IMR-90 (cell line): ENCODE results near the gene STMN1. TPM values are rescaled to one million over a fixed set of nuclear protein-coding genes. Genes with fewer than 3 reads are reported as not detected.

ENCODE experiments used
- ATAC-seq: fragments of 200-7000 bp; cut with Tn5 transposase; 2 replicates; pipeline ENCODE4 v1.9.1; 2020; ENCODE audit warnings: low read depth, mild to moderate bottlenecking, moderate library complexity
- BruUV-seq: library from RNA; stranded (reverse); fragments of 400-500 nt; replicated peaks from 2 replicates; lab custom pipeline; 2021; lab: Mats Ljungman, UMichigan
- CTCF ChIA-PET: fragments of 300-600 bp; formaldehyde crosslinking; extraction: SDS; loops from one replicate; lab custom pipeline; 2021; ENCODE audit warnings: antibody characterized with exemption; lab: Yijun Ruan, JAX
- POLR2A ChIA-PET: fragments of 300-600 bp; sonication (Branson Sonifier 250); formaldehyde crosslinking; loops from one replicate; lab custom pipeline; 2022; ENCODE audit warnings: antibody characterized with exemption; ENCODE audit not compliant: unreplicated experiment; lab: Charles Lee
- DNase-seq: peaks from one replicate; pipeline ENCODE4 v3.0.0; 2013
- H2AFZ ChIP-seq: replicated peaks from 2 replicates; pipeline ENCODE3; 2013; ENCODE audit warnings: low read length, mild to moderate bottlenecking; ENCODE audit not compliant: poor library complexity
- H2AK5ac ChIP-seq: 2 replicates; pipeline ENCODE4 v1.6.1; 2013; ENCODE audit warnings: low read depth, low read length, inconsistent platforms
- H2AK9ac ChIP-seq: replicated peaks from 2 replicates; pipeline ENCODE3; 2013; ENCODE audit warnings: mild to moderate bottlenecking, low read depth, low read length, moderate library complexity; ENCODE audit not compliant: poor library complexity
- H2BK120ac ChIP-seq: 2 replicates; pipeline ENCODE4 v1.6.1; 2013; ENCODE audit warnings: low read depth, low read length, inconsistent platforms
- H2BK15ac ChIP-seq: 3 replicates; pipeline ENCODE4 v1.6.1; 2013; ENCODE audit warnings: low read depth, low read length, inconsistent platforms
- H2BK20ac ChIP-seq: 2 replicates; pipeline ENCODE4 v1.6.1; 2013; ENCODE audit warnings: low read depth, mild to moderate bottlenecking, inconsistent platforms, low read length, moderate library complexity
- H2BK5ac ChIP-seq: 2 replicates; pipeline ENCODE4 v1.6.1; 2013; ENCODE audit warnings: mild to moderate bottlenecking, low read depth, low read length, inconsistent platforms; ENCODE audit not compliant: poor library complexity, severe bottlenecking
- H3K14ac ChIP-seq: replicated peaks from 2 replicates; pipeline ENCODE4 v1.6.1; 2013; ENCODE audit warnings: low read depth, low read length, inconsistent platforms
- H3K18ac ChIP-seq: 2 replicates; pipeline ENCODE4 v1.6.1; 2013; ENCODE audit warnings: low read depth, low read length, control low read depth
- H3K23ac ChIP-seq: 2 replicates; pipeline ENCODE4 v1.6.1; 2013; ENCODE audit warnings: low read depth, low read length, inconsistent platforms
- H3K27ac ChIP-seq: 2 replicates; pipeline ENCODE4 v1.5.1; 2013; ENCODE audit warnings: mild to moderate bottlenecking, control low read depth, low read length; ENCODE audit not compliant: insufficient read depth
- H3K27me3 ChIP-seq: 2 replicates; pipeline ENCODE4 v1.6.1; 2013; ENCODE audit warnings: low read length; ENCODE audit not compliant: control insufficient read depth, insufficient read depth
- H3K36me3 ChIP-seq: 2 replicates; pipeline ENCODE4 v1.6.1; 2013; ENCODE audit warnings: low read length, mixed read lengths; ENCODE audit not compliant: control insufficient read depth, insufficient read depth
- H3K4ac ChIP-seq: 2 replicates; pipeline ENCODE4 v1.6.1; 2013; ENCODE audit warnings: low read depth, low read length, inconsistent platforms
- H3K4me1 ChIP-seq: 2 replicates; pipeline ENCODE4 v1.6.1; 2013; ENCODE audit warnings: low read length, mixed read lengths; ENCODE audit not compliant: control insufficient read depth, insufficient read depth
- H3K4me2 ChIP-seq: 2 replicates; pipeline ENCODE4 v1.6.1; 2013; ENCODE audit warnings: low read depth, mild to moderate bottlenecking, control low read depth, low read length, moderate library complexity
- H3K4me3 ChIP-seq: 2 replicates; pipeline ENCODE4 v1.5.1; 2013; ENCODE audit warnings: low read depth, mild to moderate bottlenecking, control low read depth, low read length, moderate library complexity; ENCODE audit not compliant: insufficient read depth
- H3K56ac ChIP-seq: 2 replicates; pipeline ENCODE4 v1.6.1; 2013; ENCODE audit warnings: low read length, inconsistent platforms; ENCODE audit not compliant: insufficient read depth; ENCODE audit errors: extremely low read depth
- H3K79me1 ChIP-seq, 2 experiments: 2 replicates each; pipeline ENCODE4 v1.6.1; 2013; ENCODE audit warnings: low read length in 2 of 2, inconsistent platforms in 1 of 2, low read depth in 1 of 2
- H3K9ac ChIP-seq: 2 replicates; pipeline ENCODE4 v1.6.1; 2013; ENCODE audit warnings: low read depth, low read length, control low read depth
- H3K9me1 ChIP-seq: 2 replicates; pipeline ENCODE4 v1.6.1; 2013; ENCODE audit warnings: low read length, inconsistent platforms; ENCODE audit not compliant: insufficient read depth
- H3K9me3 ChIP-seq: 2 replicates; pipeline ENCODE4 v1.6.1; 2013; ENCODE audit warnings: low read length; ENCODE audit not compliant: control insufficient read depth, insufficient read depth
- H4K20me1 ChIP-seq: 2 replicates; pipeline ENCODE4 v1.6.1; 2013; ENCODE audit warnings: low read length, inconsistent platforms; ENCODE audit not compliant: insufficient read depth
- H4K5ac ChIP-seq: 2 replicates; pipeline ENCODE4 v1.6.1; 2013; ENCODE audit warnings: mild to moderate bottlenecking, low read depth, low read length, control low read depth
- H4K8ac ChIP-seq, 2 experiments: 2 replicates each; pipeline ENCODE4 v1.6.1; 2013; ENCODE audit warnings: low read depth in 2 of 2, low read length in 2 of 2, control low read depth in 1 of 2, inconsistent platforms in 1 of 2
- H4K91ac ChIP-seq: 2 replicates; pipeline ENCODE4 v1.6.1; 2013; ENCODE audit warnings: low read depth, low read length, inconsistent platforms; ENCODE audit not compliant: insufficient read depth
- BHLHE40 ChIP-seq: fragments of 150-350 bp; IDR thresholded peaks from 2 replicates; pipeline ENCODE4 v1.6.1; 2016; ENCODE audit warnings: mild to moderate bottlenecking, low read depth, low read length
- CEBPB ChIP-seq: IDR thresholded peaks from 2 replicates; pipeline ENCODE4 v1.6.1; 2012; ENCODE audit warnings: low read depth, low read length, improper control_type of control experiment
- CHD1 ChIP-seq: IDR thresholded peaks from 2 replicates; pipeline ENCODE4 v1.6.1; 2012; ENCODE audit warnings: low read depth, low read length, improper control_type of control experiment
- FOS ChIP-seq: fragments of 150-350 bp; IDR thresholded peaks from 2 replicates; pipeline ENCODE4 v1.6.1; 2016; ENCODE audit warnings: low read depth, low read length
- MAZ ChIP-seq: IDR thresholded peaks from 2 replicates; pipeline ENCODE4 v1.6.1; 2012; ENCODE audit warnings: low read depth, mild to moderate bottlenecking, low read length, improper control_type of control experiment, moderate library complexity, borderline replicate concordance
- MXI1 ChIP-seq: IDR thresholded peaks from 2 replicates; pipeline ENCODE4 v1.6.1; 2012; ENCODE audit warnings: low read depth, mild to moderate bottlenecking, low read length, moderate library complexity, borderline replicate concordance
- NFE2L2 ChIP-seq: fragments of 150-350 bp; IDR thresholded peaks from 2 replicates; pipeline ENCODE4 v1.6.1; 2016; ENCODE audit warnings: low read depth, mild to moderate bottlenecking, low read length
- POLR2A ChIP-seq: IDR thresholded peaks from 2 replicates; pipeline ENCODE4 v1.6.1; 2012; ENCODE audit warnings: mild to moderate bottlenecking, low read depth, low read length
- RAD21 ChIP-seq: IDR thresholded peaks from 2 replicates; pipeline ENCODE4 v1.6.1; 2012; ENCODE audit warnings: low read length, improper control_type of control experiment
- RCOR1 ChIP-seq: IDR thresholded peaks from 2 replicates; pipeline ENCODE4 v1.6.1; 2012; ENCODE audit warnings: mild to moderate bottlenecking, low read length, improper control_type of control experiment; ENCODE audit not compliant: insufficient replicate concordance
- RFX5 ChIP-seq: IDR thresholded peaks from 2 replicates; pipeline ENCODE4 v1.8.0; 2012; ENCODE audit warnings: low read depth, mild to moderate bottlenecking, low read length, moderate library complexity
- SMC3 ChIP-seq: fragments of 150-350 bp; IDR thresholded peaks from 2 replicates; pipeline ENCODE4 v1.6.1; 2016; ENCODE audit warnings: low read depth, mild to moderate bottlenecking, antibody characterized with exemption, low read length, moderate library complexity
- WGBS, 2 experiments: methylation state at CpG; one replicate each; pipeline versions ENCODE4 v1.1.5 to v1.1.7; 2013; ENCODE audit warnings: missing lambda C conversion rate in 2 of 2; ENCODE audit not compliant: insufficient read length in 1 of 2; ENCODE audit errors: extremely low coverage in 2 of 2; 5-methylcytosine and 5-hydroxymethylcytosine counted together
- dilution Hi-C: fragments of 300-500 bp; cut with HindIII; formaldehyde crosslinking; loops from one replicate; pipeline ENCODE4 v1.14.3; 2018; ENCODE audit warnings: low sequenced_read_pairs; ENCODE audit not compliant: unreplicated experiment
- in situ Hi-C: fragments of 300-500 bp; cut with MboI; formaldehyde crosslinking; loops from 3 replicates; pipeline ENCODE4 v1.14.3; 2019; ENCODE audit warnings: low sequenced_read_pairs, inconsistent platforms, mixed read lengths
- intact Hi-C: fragments of 100-400 bp; cut with micrococcal nuclease; formaldehyde crosslinking; loops from 2 replicates; pipeline ENCODE4 v1.10.0; 2022
- polyA plus RNA-seq, 3 experiments: library from polyadenylated mRNA; depleted of rRNA; stranded (reverse); fragments of >200 nt; gene quantifications; 2 replicates each; pipeline ENCODE4 v1.2.3, GENCODE V29; 2012; ENCODE audit warnings: low replicate concordance in 1 of 3
- total RNA-seq: library from RNA; depleted of rRNA; stranded (reverse); fragments of >200 nt; gene quantifications from 2 replicates; pipeline ENCODE4 v1.2.3, GENCODE V29; 2012
- TF ChIP-seq, protein P1 (sequence below): fragments of 150-350 bp; IDR thresholded peaks from 2 replicates; pipeline ENCODE4 v1.6.1; 2016; ENCODE audit warnings: low read depth, mild to moderate bottlenecking, low read length, moderate library complexity, borderline replicate concordance
- TF ChIP-seq, protein P2 (sequence below): conservative IDR thresholded peaks from 2 replicates; pipeline ENCODE4 v1.5.1; 2012; ENCODE audit warnings: mild to moderate bottlenecking, low read depth, low read length, improper control_type of control experiment

Gene STMN1
- total and polyA plus RNA-seq, 2 of the 4 experiments (the other 2 are of a cell fraction), result 93.0 to 273 TPM

DNA sequence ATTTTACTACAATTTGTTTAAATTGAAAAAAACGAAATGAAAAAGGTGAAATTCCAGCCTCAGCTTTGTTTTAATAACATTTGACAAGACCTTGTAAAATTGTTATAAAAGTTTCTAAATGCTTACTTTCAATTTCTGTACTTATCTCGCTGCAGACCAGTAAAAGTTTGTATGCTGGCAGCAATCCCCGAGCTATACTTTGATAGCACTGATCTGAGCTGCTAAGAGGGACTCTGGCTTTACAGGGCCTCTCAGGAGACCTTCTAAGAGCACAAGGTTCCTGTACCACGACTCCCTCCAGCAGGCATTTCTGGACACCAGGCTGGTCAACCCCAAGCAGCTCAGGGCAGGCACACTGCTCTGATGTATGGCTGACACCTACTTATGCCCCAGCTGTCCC is 13.1 kb downstream of the STMN1 start (continued):
- no peak for TF ChIP-seq SMC3
- TF ChIP-seq CEBPB, result no peak
- TF ChIP-seq BHLHE40, result no peak
- no peak for TF ChIP-seq RCOR1
- no peak for TF ChIP-seq NFE2L2

DNA sequence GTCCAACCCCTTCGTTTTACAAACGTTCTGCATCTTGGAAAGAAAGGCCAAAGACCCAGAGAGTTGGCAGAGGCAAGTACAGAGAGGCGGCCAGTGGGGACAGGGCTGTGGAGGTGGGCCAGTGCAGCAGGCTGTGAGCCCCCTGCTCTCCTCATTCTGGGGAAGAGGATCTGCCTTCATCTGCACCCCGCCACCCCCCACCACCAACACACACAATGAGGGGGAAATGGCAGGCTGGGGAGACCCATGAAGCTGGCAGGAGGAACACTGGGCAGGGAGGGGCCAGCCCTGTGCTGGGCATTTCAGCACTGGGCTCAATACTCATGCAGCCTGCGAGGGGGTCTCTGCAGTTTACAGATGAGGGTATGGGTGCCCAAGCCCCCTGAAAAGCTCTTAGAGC is 14.6 kb downstream of the STMN1 start:
- peak overlapping the region; percentile 24; the same call in 1 of the 2 replicates for H3K9ac ChIP-seq
- in situ Hi-C loops, result no loop called here
- TF ChIP-seq, protein P1, sequence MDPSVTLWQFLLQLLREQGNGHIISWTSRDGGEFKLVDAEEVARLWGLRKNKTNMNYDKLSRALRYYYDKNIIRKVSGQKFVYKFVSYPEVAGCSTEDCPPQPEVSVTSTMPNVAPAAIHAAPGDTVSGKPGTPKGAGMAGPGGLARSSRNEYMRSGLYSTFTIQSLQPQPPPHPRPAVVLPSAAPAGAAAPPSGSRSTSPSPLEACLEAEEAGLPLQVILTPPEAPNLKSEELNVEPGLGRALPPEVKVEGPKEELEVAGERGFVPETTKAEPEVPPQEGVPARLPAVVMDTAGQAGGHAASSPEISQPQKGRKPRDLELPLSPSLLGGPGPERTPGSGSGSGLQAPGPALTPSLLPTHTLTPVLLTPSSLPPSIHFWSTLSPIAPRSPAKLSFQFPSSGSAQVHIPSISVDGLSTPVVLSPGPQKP, result no peak
- TF ChIP-seq SMC3 (no peak), POLR2A (no peak), CEBPB (no peak), MXI1 (no peak), RAD21 (no peak), RFX5 (no peak), NFE2L2 (no peak), RCOR1 (no peak), MAZ (no peak), FOS (no peak), CHD1 (no peak)
- TF ChIP-seq, protein P2, sequence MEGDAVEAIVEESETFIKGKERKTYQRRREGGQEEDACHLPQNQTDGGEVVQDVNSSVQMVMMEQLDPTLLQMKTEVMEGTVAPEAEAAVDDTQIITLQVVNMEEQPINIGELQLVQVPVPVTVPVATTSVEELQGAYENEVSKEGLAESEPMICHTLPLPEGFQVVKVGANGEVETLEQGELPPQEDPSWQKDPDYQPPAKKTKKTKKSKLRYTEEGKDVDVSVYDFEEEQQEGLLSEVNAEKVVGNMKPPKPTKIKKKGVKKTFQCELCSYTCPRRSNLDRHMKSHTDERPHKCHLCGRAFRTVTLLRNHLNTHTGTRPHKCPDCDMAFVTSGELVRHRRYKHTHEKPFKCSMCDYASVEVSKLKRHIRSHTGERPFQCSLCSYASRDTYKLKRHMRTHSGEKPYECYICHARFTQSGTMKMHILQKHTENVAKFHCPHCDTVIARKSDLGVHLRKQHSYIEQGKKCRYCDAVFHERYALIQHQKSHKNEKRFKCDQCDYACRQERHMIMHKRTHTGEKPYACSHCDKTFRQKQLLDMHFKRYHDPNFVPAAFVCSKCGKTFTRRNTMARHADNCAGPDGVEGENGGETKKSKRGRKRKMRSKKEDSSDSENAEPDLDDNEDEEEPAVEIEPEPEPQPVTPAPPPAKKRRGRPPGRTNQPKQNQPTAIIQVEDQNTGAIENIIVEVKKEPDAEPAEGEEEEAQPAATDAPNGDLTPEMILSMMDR, result no peak

More for the DNA sequence above, 14.6 kb downstream of the STMN1 start:
- no TSS peak for BruUV-seq
- Histone ChIP-seq H3K79me1 (peaks cover 13 to 61% of the 10 kb centered on the region in 2 experiments), H2AFZ (peak overlapping the region; percentile 67), H4K91ac (peak overlapping the region; percentile 94), H3K14ac (peak overlapping the region; percentile 47), H4K5ac (peak overlapping the region; percentile 91), H2AK5ac (peak overlapping the region; percentile 96), H3K4me2 (no peak overlapping the region), H4K8ac (peak overlapping the region; percentile 86 to 92), H2BK5ac (peak overlapping the region; percentile 98), H3K56ac (peak overlapping the region; percentile 51; the same call in 1 of the 2 replicates), H2BK120ac (peak overlapping the region; percentile 98), H2AK9ac (peak overlapping the region; percentile 97), H3K9me1 (peaks cover 29% of the 10 kb centered on the region), H3K27ac (peak overlapping the region; percentile 99), H3K9me3 (no peaks in the 10 kb centered on the region), H3K4me1 (peaks cover 44% of the 10 kb centered on the region), H3K27me3 (no peaks in the 10 kb centered on the region), H4K20me1 (no peaks in the 10 kb centered on the region), H3K36me3 (no peaks in the 10 kb centered on the region), H3K4me3 (no peak overlapping the region), H3K18ac (peak overlapping the region; percentile 95), H2BK20ac (peak overlapping the region; percentile 67), H2BK15ac (peak overlapping the region; percentile 93; the same call in 2 of the 3 replicates), H3K4ac (peak overlapping the region; percentile 99), H3K23ac (peak overlapping the region; percentile 78)
- dilution Hi-C loops, result no loop called here
- DNase-seq, result no peak
- ATAC-seq, result no peak
- CTCF ChIA-PET, result interaction anchor here (0.6 to 1.5 kb wide), 3 partner anchors 105 to 335 kb away, joined by 3 to 4 read pairs (median 4); no protein-coding TSS in a partner anchor
- intact Hi-C loops, result no loop called here
- no CpG with 5 or more reads among the region's 5 CpGs for WGBS, 2 experiments
- POLR2A ChIA-PET, result interaction anchor here (0.6 to 1.5 kb wide), 3 partner anchors 16 to 300 kb away, joined by 3 to 12 read pairs (median 4); partner anchors contain the start of genes PAFAH2 and PAQR7
